Measurements from ENCODE around the gene SLC6A18. TPM values are rescaled to one million over a fixed set of nuclear protein-coding genes. Genes with fewer than 3 reads are reported as not detected.

The SLC6A18 gene
- total and polyA plus RNA-seq, 2 of the 4 experiments (the other 2 are of a cell fraction) = not detected

- no peak for TF ChIP-seq MAZ (IDR thresholded peaks at IDR 0.05; ENCODE audit: borderline replicate concordance, low read depth, low read length)
These were observed 43.5 kb upstream of the SLC6A18 start (continued) for GRCh38 chr5:1181451-1182359.

GRCh38 chr5:1182360-1182632 is 42.9 kb upstream of the SLC6A18 start:
- intact Hi-C loops (cut with micrococcal nuclease) (no loop called here), dilution Hi-C loops (cut with HindIII; ENCODE audit: low sequenced_read_pairs, unreplicated experiment) (no loop called here), in situ Hi-C loops (cut with MboI; ENCODE audit: low sequenced_read_pairs) (no loop called here)
- Histone ChIP-seq H3K9me3 (ENCODE audit: control insufficient read depth, insufficient read depth, low read length) (no peaks in the 10 kb centered on the region), H2AK9ac (replicated peaks; ENCODE audit: low read depth, low read length, poor library complexity) (no peak overlapping the region), H3K9me1 (ENCODE audit: insufficient read depth, low read length) (no peaks in the 10 kb centered on the region), H4K5ac (ENCODE audit: low read depth, low read length) (no peak overlapping the region), H3K9ac (ENCODE audit: low read depth, low read length) (no peak overlapping the region), H2BK120ac (ENCODE audit: low read depth, low read length) (no peak overlapping the region), H3K56ac (ENCODE audit: extremely low read depth, insufficient read depth, low read length) (no peak overlapping the region), H3K4me1 (ENCODE audit: control insufficient read depth, insufficient read depth, low read length) (no peaks in the 10 kb centered on the region), H3K27me3 (ENCODE audit: control insufficient read depth, insufficient read depth, low read length) (peaks cover 25% of the 10 kb centered on the region; the same call in 1 of the 2 replicates), H3K4me3 (ENCODE audit: insufficient read depth, low read depth, low read length) (no peak overlapping the region), H3K79me1 (ENCODE audit: low read depth in 1 of 2, low read length in 2 of 2) (no peaks in the 10 kb centered on the region), H2BK5ac (ENCODE audit: low read depth, low read length, poor library complexity, severe bottlenecking) (no peak overlapping the region), H3K27ac (ENCODE audit: insufficient read depth, low read length) (no peak overlapping the region), H3K4me2 (ENCODE audit: low read depth, low read length) (no peak overlapping the region), H2AFZ (replicated peaks; ENCODE audit: low read length, poor library complexity) (no peak overlapping the region), H3K36me3 (ENCODE audit: control insufficient read depth, insufficient read depth, low read length) (no peaks in the 10 kb centered on the region), H3K18ac (ENCODE audit: low read depth, low read length) (no peak overlapping the region), H2BK20ac (ENCODE audit: low read depth, low read length) (no peak overlapping the region), H4K20me1 (ENCODE audit: insufficient read depth, low read length) (no peaks in the 10 kb centered on the region), H4K8ac (ENCODE audit: low read depth in 2 of 2, low read length in 2 of 2) (no peak overlapping the region), H3K23ac (ENCODE audit: low read depth, low read length) (no peak overlapping the region), H3K14ac (replicated peaks; ENCODE audit: low read depth, low read length) (no peak overlapping the region), H2BK15ac (ENCODE audit: low read depth, low read length) (no peak overlapping the region), H2AK5ac (ENCODE audit: low read depth, low read length) (no peak overlapping the region), H4K91ac (ENCODE audit: insufficient read depth, low read depth, low read length) (no peak overlapping the region), H3K4ac (ENCODE audit: low read depth, low read length) (no peak overlapping the region)
- no TSS peak for BruUV-seq (replicated peaks)
- no peak for DNase-seq
- POLR2A ChIA-PET (ENCODE audit: unreplicated experiment) = no interaction called here
- CTCF ChIA-PET = no interaction called here
- 83% methylated on average over 4 of the region's 7 CpGs; no CpG with 5 or more reads in 1 of the 2 experiments for whole genome bisulfite sequencing, 2 experiments (ENCODE audit: extremely low coverage in 2 of 2, insufficient read length in 1 of 2)
- TF ChIP-seq RFX5 (IDR thresholded peaks at IDR 0.05; ENCODE audit: low read depth, low read length) = no peak
- TF ChIP-seq FOS (IDR thresholded peaks at IDR 0.05; ENCODE audit: low read depth, low read length) = no peak
- no peak for TF ChIP-seq CHD1 (IDR thresholded peaks at IDR 0.05; ENCODE audit: low read depth, low read length)
- no peak for TF ChIP-seq BHLHE40 (IDR thresholded peaks at IDR 0.05; ENCODE audit: low read depth, low read length)
- TF ChIP-seq MAZ (IDR thresholded peaks at IDR 0.05; ENCODE audit: borderline replicate concordance, low read depth, low read length) = no peak
- no peak for TF ChIP-seq ELK1 (IDR thresholded peaks at IDR 0.05; ENCODE audit: borderline replicate concordance, low read depth, low read length)
- no peak for TF ChIP-seq SMC3 (IDR thresholded peaks at IDR 0.05; ENCODE audit: low read depth, low read length)
- no peak for TF ChIP-seq MXI1 (IDR thresholded peaks at IDR 0.05; ENCODE audit: borderline replicate concordance, low read depth, low read length)
- no peak for TF ChIP-seq RCOR1 (IDR thresholded peaks at IDR 0.05; ENCODE audit: insufficient replicate concordance, low read length)
- TF ChIP-seq MAFK (IDR thresholded peaks at IDR 0.05; ENCODE audit: low read depth, low read length) = no peak
- no peak for TF ChIP-seq CEBPB (IDR thresholded peaks at IDR 0.05; ENCODE audit: low read depth, low read length)
- TF ChIP-seq POLR2A (IDR thresholded peaks at IDR 0.05; ENCODE audit: low read depth, low read length) = no peak
- no peak for ATAC-seq (ENCODE audit: low read depth)
